SK-N-MC (cell line): ENCODE results near the gene FGF16.
"Not testable (repeated sequence)": the region's sequence is repeated elsewhere in the genome, so short reads cannot be mapped to it uniquely, and the experiment has no call there.

Experiments used
- DNase-seq: peaks from one replicate; pipeline ENCODE4 v3.0.0-alpha.2; 2011; ENCODE audit warnings: low read depth, low spot score
- H3K27ac ChIP-seq: fragments of 200-600 bp; sonication (generic); 2 replicates; pipeline ENCODE4 v1.5.1; 2016; ENCODE audit warnings: mixed run types
- H3K36me3 ChIP-seq: fragments of 200-600 bp; sonication (generic); 2 replicates; pipeline ENCODE4 v1.6.1; 2017; ENCODE audit warnings: antibody characterized with exemption, low read length, mixed read lengths; ENCODE audit not compliant: insufficient read depth
- H3K4me3 ChIP-seq: fragments of 200-600 bp; sonication (generic); 2 replicates; pipeline ENCODE4 v1.5.1; 2016
- H3K9ac ChIP-seq: fragments of 200-600 bp; sonication (generic); 2 replicates; pipeline ENCODE4 v1.8.0; 2017; ENCODE audit warnings: mixed run types, mixed read lengths; ENCODE audit not compliant: insufficient read length
- H3K9me3 ChIP-seq: fragments of 200-600 bp; sonication (generic); 2 replicates; pipeline ENCODE4 v1.6.1; 2017; ENCODE audit warnings: low read depth, mild to moderate bottlenecking, antibody characterized with exemption, low read length, moderate library complexity, mixed read lengths
- EZH2 ChIP-seq: fragments of 200-600 bp; sonication (generic); IDR thresholded peaks from one replicate; pipeline ENCODE4 v1.6.1; 2017; ENCODE audit warnings: antibody characterized with exemption
- FOXP2 ChIP-seq: optimal IDR thresholded peaks from 2 replicates; pipeline ENCODE3; 2011; ENCODE audit warnings: mild to moderate bottlenecking, moderate library complexity; ENCODE audit not compliant: insufficient read depth; ENCODE audit errors: extremely low read length, control extremely low read depth
- POLR2AphosphoS5 ChIP-seq: IDR thresholded peaks from 2 replicates; pipeline ENCODE4 v1.6.1; 2012; ENCODE audit warnings: mild to moderate bottlenecking, low read depth, low read length, borderline replicate concordance

FGF16 gene

DNA sequence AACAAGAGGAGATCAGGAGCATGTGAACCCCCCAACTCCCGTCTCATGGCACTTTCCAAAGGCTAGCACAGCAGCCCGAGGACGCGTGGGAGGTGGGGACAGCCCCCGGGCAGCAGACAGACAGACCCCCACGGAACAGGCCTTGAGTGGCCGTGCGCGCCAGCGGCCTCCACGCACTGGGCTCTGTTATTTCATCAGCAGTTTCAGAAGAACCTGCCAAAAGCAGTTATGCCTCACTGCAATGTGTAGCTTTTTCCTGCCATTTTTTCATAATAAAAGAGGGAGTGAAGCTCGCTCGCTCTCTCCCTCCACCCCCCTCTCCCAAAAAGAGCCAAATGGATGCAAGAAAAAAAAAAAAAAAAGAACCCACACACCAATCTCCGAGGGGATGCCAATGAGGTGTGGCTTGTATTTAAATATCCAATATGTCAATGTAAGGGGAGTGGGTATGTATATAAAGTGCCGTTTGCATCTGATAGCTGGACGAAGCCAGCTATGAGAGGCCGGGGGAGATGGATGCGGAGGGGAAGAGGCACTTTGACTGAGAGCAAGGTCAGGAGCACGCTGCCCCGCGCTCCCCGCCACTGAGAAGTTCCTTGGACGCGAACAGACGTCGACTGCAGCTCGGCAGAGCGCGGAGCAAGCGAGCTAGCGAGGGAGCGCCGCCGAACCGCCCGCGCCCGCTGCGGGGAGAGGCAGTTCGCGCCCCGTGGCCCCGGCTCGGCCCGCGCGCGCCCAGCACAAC lies at the start of gene FGF16:
Gene FGF16, plus strand, starts transcription at position 482 of the 745 bp plus-strand sequence. CDS start 286 bp downstream, outside the sequence.
- H3K9ac ChIP-seq, result no peak within 1 kb of the TSS
- H3K36me3 ChIP-seq, result no peaks in the 10 kb centered on the region
- DNase-seq, result no peak
- no peak within 1 kb of the TSS for H3K27ac ChIP-seq
- TF ChIP-seq POLR2AphosphoS5, result no peak
- H3K4me3 ChIP-seq, result no peak within 1 kb of the TSS
- H3K9me3 ChIP-seq, result no peaks in the 10 kb centered on the region

DNA sequence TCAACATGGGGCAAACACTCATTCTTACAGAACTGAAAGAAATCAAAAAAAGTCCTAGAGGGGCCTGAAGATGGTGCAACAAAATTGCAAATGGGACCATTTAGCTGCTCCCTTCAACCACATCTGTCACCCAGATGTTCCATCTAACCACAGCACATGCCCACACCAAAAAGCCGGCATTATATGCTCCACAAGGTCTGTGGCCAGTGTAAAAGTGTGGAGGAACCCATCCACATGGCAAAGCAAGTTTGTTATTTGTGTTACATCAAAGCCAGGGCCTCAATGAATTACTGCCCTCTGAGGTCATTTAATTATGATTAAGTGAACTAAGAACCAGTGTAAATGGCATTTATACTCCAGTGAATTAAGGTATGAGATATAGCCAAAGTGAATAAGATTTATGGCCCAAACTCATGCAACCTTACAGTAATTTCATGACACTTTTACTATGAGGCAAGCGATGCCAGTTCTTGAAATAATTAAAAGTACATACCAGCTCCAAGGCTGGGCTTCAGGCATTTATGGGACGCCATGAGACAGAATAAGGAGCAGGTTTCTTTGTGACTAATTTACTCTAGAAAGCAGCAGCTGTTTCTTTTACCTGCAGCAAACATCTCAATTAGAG lies 48.7 kb upstream of the FGF16 start:
- no peaks in the 10 kb centered on the region for H3K9me3 ChIP-seq
- no peak for DNase-seq

DNA sequence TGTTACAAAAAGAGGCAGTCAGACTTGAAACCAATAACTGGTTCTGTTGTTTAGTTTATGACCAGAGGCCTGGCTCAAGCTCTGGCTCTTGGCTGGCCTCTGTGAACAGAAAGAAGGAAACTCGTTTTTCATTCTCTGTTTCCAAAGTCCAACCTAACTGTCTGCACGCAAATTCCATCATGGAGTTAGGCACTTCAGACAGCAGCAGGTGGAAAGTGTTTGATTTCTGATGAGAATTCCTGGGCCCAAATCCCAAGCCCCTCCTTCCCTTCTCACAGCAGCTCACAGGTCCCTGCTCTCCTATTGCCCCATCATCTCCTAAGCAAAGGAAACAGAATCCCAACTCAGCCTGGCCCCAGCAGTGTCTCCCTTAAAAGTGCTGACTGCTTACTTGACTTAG lies 42.8 kb upstream of the FGF16 start:
- H3K36me3 ChIP-seq, result no peaks in the 10 kb centered on the region
- no peaks in the 10 kb centered on the region for H3K9me3 ChIP-seq
- DNase-seq, result no peak
- H3K27ac ChIP-seq, result no peak overlapping the region
- no peak overlapping the region for H3K9ac ChIP-seq
- TF ChIP-seq EZH2 (no peak), POLR2AphosphoS5 (no peak), FOXP2 (no peak)
- no peak overlapping the region for H3K4me3 ChIP-seq

More for the DNA sequence above, 48.7 kb upstream of the FGF16 start:
- Histone ChIP-seq H3K27ac (no peak overlapping the region), H3K4me3 (no peak overlapping the region), H3K36me3 (no peaks in the 10 kb centered on the region), H3K9ac (no peak overlapping the region)
- TF ChIP-seq POLR2AphosphoS5 (no peak), FOXP2 (no peak), EZH2 (no peak)

DNA sequence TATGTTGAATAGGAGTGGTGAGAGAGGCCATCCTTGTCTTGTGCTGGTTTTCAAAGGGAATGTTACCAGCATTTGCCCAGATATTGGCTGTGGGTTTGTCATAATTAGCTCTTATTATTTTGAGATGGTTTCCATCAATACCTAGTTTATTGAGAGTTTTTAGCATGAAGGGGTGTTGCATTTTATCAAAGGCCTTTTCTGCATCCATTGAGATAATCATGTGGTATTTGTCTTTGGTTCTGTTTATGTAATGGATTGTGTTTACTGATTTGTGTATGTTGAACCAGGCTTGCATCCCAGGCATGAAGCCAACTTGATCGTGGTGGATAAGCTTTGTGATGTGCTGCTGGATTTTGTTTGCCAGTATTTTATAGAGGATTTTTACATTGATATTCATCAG lies 39.4 kb upstream of the FGF16 start:
- H3K27ac ChIP-seq, H3K4me3 ChIP-seq, H3K9ac ChIP-seq, H3K36me3 ChIP-seq, H3K9me3 ChIP-seq, DNase-seq: not testable (repeated sequence)

DNA sequence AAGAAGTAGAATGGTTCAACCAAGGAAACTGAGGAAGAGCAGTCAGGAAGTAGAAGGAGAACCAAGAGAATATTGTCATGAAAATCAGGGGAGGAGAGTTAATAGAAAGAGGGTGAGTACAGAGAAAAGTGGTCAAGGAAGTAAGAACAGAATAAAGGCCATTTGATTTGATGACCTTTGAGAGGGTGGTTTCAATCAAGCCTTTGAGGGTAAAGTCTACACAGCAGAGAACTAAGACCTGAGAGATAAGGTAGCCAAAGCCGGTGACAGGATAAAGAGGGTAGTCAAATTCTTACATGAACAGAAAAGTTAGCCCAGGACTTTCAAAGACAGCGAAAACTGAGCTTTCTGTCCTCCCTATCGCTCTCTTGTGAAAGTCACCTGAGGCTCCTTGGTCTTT lies 34.6 kb upstream of the FGF16 start:
- Histone ChIP-seq H3K4me3 (no peak overlapping the region), H3K9me3 (no peaks in the 10 kb centered on the region), H3K27ac (no peak overlapping the region), H3K36me3 (no peaks in the 10 kb centered on the region), H3K9ac (no peak overlapping the region)
- DNase-seq, result no peak
- TF ChIP-seq FOXP2 (no peak), EZH2 (no peak), POLR2AphosphoS5 (no peak)

DNA sequence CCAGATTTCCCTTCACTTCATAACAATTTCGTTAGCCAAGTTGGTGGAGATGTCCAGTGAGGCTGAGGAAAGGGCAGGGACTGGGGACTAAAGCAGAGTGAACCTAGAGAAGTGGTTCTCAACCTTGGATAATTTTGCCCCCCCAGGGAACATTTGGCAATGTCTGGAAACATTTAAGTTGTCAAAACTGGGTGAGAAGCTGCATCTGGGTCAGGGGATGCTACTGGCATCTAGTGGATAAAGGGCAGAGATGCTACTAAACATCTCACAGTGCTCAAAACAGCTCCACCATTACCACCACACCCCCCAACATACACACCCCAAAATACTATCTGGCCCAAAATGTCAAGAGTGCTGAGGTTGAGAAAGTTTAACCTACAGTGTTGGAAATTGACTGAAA lies 32.0 kb upstream of the FGF16 start:
- no peak overlapping the region for H3K27ac ChIP-seq
- no peak for TF ChIP-seq EZH2
- TF ChIP-seq POLR2AphosphoS5, result no peak
- no peak for TF ChIP-seq FOXP2
- no peak overlapping the region for H3K4me3 ChIP-seq
- no peaks in the 10 kb centered on the region for H3K36me3 ChIP-seq
- no peaks in the 10 kb centered on the region for H3K9me3 ChIP-seq
- no peak for DNase-seq
- no peak overlapping the region for H3K9ac ChIP-seq

DNA sequence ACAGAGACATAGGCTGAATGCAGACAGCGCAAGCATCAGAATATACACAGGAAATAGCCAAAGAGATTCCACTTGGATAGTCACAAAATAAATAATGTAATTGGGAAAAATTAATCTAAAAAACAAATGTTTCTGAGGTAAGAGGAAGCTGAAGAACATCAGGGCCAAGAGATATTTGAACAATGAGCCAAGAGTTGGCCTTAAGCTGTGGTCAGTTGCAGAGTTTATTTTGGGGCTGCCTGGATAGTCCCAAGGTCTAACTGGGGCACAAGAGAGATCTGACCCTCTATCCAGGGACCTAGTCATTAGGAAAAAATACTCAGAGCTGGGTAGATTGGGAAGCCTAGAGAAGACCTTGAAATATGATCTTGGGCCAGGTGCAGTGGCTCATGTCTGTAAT lies 31.3 kb upstream of the FGF16 start:
- DNase-seq, result no peak
- Histone ChIP-seq H3K36me3 (no peaks in the 10 kb centered on the region), H3K4me3 (no peak overlapping the region), H3K27ac (no peak overlapping the region), H3K9me3 (no peaks in the 10 kb centered on the region), H3K9ac (no peak overlapping the region)
- TF ChIP-seq FOXP2 (no peak), EZH2 (no peak), POLR2AphosphoS5 (no peak)

DNA sequence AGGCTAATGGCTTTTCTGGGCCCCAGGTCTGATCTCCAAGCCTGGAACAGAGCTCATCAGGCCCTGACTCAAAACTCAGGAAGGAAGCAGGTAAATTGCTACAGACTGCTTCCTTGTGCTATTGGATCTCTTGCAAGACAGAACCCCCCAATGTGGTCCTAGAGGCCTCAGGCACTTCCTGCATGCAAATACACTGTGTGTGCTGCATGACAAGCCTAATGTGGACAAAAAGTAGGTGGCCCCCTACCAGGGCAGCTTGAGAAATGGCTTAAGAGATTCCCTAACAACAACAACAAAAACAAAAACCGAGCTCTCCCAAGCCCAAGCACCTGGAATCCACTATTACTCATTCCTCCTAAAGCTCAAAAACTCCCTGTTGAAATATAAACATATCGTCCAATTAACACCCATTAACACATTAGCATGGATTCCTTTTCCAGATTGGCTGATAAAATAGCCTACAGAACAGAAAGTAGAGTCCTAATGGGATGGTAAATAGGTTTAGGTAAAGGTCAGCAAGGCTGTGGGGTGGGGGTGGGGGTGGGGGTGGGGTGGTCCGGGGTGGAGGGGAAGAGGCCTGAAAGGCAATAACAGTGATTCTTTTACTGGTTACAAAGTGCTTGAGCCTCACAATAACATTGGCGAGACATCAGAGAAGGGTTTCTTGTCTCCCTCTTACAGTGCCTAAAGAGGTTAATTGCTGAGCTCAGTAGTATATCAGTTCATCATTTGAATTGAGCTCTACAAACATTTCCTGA lies 24.1 kb upstream of the FGF16 start:
- no peak overlapping the region for H3K4me3 ChIP-seq
- H3K36me3 ChIP-seq, result no peaks in the 10 kb centered on the region
- peak overlapping the region; percentile 22; the same call in 1 of the 2 replicates for H3K27ac ChIP-seq
- H3K9me3 ChIP-seq, result no peaks in the 10 kb centered on the region
- no peak for DNase-seq
- no peak overlapping the region for H3K9ac ChIP-seq
- TF ChIP-seq POLR2AphosphoS5 (no peak), EZH2 (no peak), FOXP2 (no peak)

DNA sequence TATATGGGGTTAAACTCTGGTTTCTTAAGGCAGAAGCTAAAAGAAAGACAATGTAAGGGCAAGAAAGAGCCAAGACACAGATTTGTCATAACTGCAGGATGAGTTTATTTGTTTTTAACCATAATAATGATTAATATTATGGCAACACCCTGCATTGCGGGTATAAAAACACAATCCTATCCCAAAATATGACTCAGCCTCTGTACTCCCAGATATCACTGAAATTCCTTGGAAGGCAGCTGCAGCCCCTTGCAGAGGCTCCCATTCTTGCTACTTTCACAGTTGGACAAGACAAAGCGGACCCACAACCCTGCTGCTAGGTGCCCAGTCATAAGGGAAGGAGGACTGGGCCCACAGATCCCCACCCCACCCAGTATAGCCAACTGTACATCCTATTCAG lies 20.4 kb upstream of the FGF16 start:
- no peak for DNase-seq
- no peak overlapping the region for H3K9ac ChIP-seq
- H3K36me3 ChIP-seq, result no peaks in the 10 kb centered on the region
- H3K27ac ChIP-seq, result no peak overlapping the region
- no peak overlapping the region for H3K4me3 ChIP-seq
- H3K9me3 ChIP-seq, result no peaks in the 10 kb centered on the region
- TF ChIP-seq FOXP2, result no peak
- TF ChIP-seq POLR2AphosphoS5, result no peak
- TF ChIP-seq EZH2, result no peak
